ENCODE measurements around the gene EHBP1.

DNA sequence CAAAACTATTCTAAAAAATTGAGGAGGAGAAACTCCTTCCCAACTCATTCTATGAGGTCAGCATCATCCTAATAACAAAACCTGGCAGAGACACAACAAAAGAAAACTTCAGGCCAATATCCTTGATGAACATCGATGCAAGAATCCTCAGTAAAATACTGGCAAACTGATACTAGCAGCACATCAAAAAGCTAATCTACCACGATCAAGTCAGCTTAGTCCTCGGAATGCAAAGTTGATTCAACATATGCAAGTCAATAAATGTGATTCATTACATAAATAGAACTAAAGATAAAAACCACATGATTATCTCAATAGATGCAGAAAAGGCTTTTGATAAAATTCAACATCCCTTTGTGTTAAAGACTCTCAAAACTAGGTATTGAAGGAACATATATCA lies 63.1 kb downstream of the EHBP1 start:
- TF ChIP-seq, protein P1, sequence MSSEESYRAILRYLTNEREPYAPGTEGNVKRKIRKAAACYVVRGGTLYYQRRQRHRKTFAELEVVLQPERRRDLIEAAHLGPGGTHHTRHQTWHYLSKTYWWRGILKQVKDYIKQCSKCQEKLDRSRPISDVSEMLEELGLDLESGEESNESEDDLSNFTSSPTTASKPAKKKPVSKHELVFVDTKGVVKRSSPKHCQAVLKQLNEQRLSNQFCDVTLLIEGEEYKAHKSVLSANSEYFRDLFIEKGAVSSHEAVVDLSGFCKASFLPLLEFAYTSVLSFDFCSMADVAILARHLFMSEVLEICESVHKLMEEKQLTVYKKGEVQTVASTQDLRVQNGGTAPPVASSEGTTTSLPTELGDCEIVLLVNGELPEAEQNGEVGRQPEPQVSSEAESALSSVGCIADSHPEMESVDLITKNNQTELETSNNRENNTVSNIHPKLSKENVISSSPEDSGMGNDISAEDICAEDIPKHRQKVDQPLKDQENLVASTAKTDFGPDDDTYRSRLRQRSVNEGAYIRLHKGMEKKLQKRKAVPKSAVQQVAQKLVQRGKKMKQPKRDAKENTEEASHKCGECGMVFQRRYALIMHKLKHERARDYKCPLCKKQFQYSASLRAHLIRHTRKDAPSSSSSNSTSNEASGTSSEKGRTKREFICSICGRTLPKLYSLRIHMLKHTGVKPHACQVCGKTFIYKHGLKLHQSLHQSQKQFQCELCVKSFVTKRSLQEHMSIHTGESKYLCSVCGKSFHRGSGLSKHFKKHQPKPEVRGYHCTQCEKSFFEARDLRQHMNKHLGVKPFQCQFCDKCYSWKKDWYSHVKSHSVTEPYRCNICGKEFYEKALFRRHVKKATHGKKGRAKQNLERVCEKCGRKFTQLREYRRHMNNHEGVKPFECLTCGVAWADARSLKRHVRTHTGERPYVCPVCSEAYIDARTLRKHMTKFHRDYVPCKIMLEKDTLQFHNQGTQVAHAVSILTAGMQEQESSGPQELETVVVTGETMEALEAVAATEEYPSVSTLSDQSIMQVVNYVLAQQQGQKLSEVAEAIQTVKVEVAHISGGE (tag by site-specific recombination; conservative IDR thresholded peaks at IDR 0.05; ENCODE audit: low read depth): no peak
- TF ChIP-seq ZBTB8A (tag by site-specific recombination; IDR thresholded peaks at IDR 0.05): no peak
- TF ChIP-seq, protein P2, sequence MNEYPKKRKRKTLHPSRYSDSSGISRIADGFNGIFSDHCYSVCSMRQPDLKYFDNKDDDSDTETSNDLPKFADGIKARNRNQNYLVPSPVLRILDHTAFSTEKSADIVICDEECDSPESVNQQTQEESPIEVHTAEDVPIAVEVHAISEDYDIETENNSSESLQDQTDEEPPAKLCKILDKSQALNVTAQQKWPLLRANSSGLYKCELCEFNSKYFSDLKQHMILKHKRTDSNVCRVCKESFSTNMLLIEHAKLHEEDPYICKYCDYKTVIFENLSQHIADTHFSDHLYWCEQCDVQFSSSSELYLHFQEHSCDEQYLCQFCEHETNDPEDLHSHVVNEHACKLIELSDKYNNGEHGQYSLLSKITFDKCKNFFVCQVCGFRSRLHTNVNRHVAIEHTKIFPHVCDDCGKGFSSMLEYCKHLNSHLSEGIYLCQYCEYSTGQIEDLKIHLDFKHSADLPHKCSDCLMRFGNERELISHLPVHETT (tag by site-specific recombination; IDR thresholded peaks at IDR 0.05): no peak
- TF ChIP-seq, protein P3, sequence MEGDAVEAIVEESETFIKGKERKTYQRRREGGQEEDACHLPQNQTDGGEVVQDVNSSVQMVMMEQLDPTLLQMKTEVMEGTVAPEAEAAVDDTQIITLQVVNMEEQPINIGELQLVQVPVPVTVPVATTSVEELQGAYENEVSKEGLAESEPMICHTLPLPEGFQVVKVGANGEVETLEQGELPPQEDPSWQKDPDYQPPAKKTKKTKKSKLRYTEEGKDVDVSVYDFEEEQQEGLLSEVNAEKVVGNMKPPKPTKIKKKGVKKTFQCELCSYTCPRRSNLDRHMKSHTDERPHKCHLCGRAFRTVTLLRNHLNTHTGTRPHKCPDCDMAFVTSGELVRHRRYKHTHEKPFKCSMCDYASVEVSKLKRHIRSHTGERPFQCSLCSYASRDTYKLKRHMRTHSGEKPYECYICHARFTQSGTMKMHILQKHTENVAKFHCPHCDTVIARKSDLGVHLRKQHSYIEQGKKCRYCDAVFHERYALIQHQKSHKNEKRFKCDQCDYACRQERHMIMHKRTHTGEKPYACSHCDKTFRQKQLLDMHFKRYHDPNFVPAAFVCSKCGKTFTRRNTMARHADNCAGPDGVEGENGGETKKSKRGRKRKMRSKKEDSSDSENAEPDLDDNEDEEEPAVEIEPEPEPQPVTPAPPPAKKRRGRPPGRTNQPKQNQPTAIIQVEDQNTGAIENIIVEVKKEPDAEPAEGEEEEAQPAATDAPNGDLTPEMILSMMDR (tag by site-specific recombination; IDR thresholded peaks at IDR 0.05): no peak
- TF ChIP-seq FEZF1 (tag by site-specific recombination; IDR thresholded peaks at IDR 0.05): no peak
- TF ChIP-seq, protein P4, sequence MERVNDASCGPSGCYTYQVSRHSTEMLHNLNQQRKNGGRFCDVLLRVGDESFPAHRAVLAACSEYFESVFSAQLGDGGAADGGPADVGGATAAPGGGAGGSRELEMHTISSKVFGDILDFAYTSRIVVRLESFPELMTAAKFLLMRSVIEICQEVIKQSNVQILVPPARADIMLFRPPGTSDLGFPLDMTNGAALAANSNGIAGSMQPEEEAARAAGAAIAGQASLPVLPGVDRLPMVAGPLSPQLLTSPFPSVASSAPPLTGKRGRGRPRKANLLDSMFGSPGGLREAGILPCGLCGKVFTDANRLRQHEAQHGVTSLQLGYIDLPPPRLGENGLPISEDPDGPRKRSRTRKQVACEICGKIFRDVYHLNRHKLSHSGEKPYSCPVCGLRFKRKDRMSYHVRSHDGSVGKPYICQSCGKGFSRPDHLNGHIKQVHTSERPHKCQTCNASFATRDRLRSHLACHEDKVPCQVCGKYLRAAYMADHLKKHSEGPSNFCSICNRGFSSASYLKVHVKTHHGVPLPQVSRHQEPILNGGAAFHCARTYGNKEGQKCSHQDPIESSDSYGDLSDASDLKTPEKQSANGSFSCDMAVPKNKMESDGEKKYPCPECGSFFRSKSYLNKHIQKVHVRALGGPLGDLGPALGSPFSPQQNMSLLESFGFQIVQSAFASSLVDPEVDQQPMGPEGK (tag by site-specific recombination; IDR thresholded peaks at IDR 0.05): no peak
- no peak for TF ChIP-seq ZBTB21 (tag by site-specific recombination; IDR thresholded peaks at IDR 0.05)
- TF ChIP-seq ZIC2 (tag by site-specific recombination; IDR thresholded peaks at IDR 0.05): no peak
- TF ChIP-seq, protein P5, sequence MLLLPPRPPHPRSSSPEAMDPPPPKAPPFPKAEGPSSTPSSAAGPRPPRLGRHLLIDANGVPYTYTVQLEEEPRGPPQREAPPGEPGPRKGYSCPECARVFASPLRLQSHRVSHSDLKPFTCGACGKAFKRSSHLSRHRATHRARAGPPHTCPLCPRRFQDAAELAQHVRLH (tag by site-specific recombination; IDR thresholded peaks at IDR 0.05): no peak
